ENCODE results near the gene HOXC4.
A peak's percentile ranks its signal among the peaks of the same experiment; 100 is the strongest.

HOXC4 gene

GRCh38 chr12:54033980-54034784 lies 19.5 kb upstream of the HOXC4 start:
- Histone ChIP-seq H3K27me3 (ENCODE audit: control insufficient read depth, insufficient read depth, low read length) (peaks cover 63% of the 10 kb centered on the region), H3K36me3 (ENCODE audit: control insufficient read depth, insufficient read depth, low read length) (no peaks in the 10 kb centered on the region), H3K4me3 (ENCODE audit: low read length) (no peak overlapping the region), H3K9me3 (ENCODE audit: control insufficient read depth, low read length) (no peaks in the 10 kb centered on the region), H3K9ac (ENCODE audit: low read length) (peak overlapping the region; percentile 42), H3K4me1 (ENCODE audit: control insufficient read depth, insufficient read depth, low read length) (peaks cover 23% of the 10 kb centered on the region)

GRCh38 chr12:54034785-54035310 lies 18.8 kb upstream of the HOXC4 start:
- H3K9me3 ChIP-seq (ENCODE audit: control insufficient read depth, low read length) = no peaks in the 10 kb centered on the region
- H3K9ac ChIP-seq (ENCODE audit: low read length) = no peak overlapping the region
- H3K4me3 ChIP-seq (ENCODE audit: low read length) = no peak overlapping the region
- H3K4me1 ChIP-seq (ENCODE audit: control insufficient read depth, insufficient read depth, low read length) = peaks cover 30% of the 10 kb centered on the region
- peaks cover 63% of the 10 kb centered on the region for H3K27me3 ChIP-seq (ENCODE audit: control insufficient read depth, insufficient read depth, low read length)
- no peaks in the 10 kb centered on the region for H3K36me3 ChIP-seq (ENCODE audit: control insufficient read depth, insufficient read depth, low read length)

- Histone ChIP-seq H3K4me1 (ENCODE audit: control insufficient read depth, insufficient read depth, low read length) (peaks cover 33% of the 10 kb centered on the region), H3K4me3 (ENCODE audit: low read length) (no peak overlapping the region), H3K27me3 (ENCODE audit: control insufficient read depth, insufficient read depth, low read length) (peaks cover 59% of the 10 kb centered on the region), H3K9me3 (ENCODE audit: control insufficient read depth, low read length) (no peaks in the 10 kb centered on the region), H3K9ac (ENCODE audit: low read length) (no peak overlapping the region), H3K36me3 (ENCODE audit: control insufficient read depth, insufficient read depth, low read length) (no peaks in the 10 kb centered on the region)
Observed at GRCh38 chr12:54035568-54036264, 17.9 kb upstream of the HOXC4 start.

- H3K9me3 ChIP-seq (ENCODE audit: control insufficient read depth, low read length) = no peaks in the 10 kb centered on the region
- H3K4me3 ChIP-seq (ENCODE audit: low read length) = no peak overlapping the region
- no peak overlapping the region for H3K9ac ChIP-seq (ENCODE audit: low read length)
- H3K4me1 ChIP-seq (ENCODE audit: control insufficient read depth, insufficient read depth, low read length) = peaks cover 33% of the 10 kb centered on the region
- no peaks in the 10 kb centered on the region for H3K36me3 ChIP-seq (ENCODE audit: control insufficient read depth, insufficient read depth, low read length)
- H3K27me3 ChIP-seq (ENCODE audit: control insufficient read depth, insufficient read depth, low read length) = peaks cover 48% of the 10 kb centered on the region
Observed at GRCh38 chr12:54036620-54037359, 16.8 kb upstream of the HOXC4 start.

GRCh38 chr12:54037360-54038283 lies 16.0 kb upstream of the HOXC4 start:
- Histone ChIP-seq H3K27me3 (ENCODE audit: control insufficient read depth, insufficient read depth, low read length) (peaks cover 42% of the 10 kb centered on the region), H3K4me3 (ENCODE audit: low read length) (no peak overlapping the region), H3K9me3 (ENCODE audit: control insufficient read depth, low read length) (no peaks in the 10 kb centered on the region), H3K4me1 (ENCODE audit: control insufficient read depth, insufficient read depth, low read length) (peaks cover 33% of the 10 kb centered on the region), H3K9ac (ENCODE audit: low read length) (no peak overlapping the region), H3K36me3 (ENCODE audit: control insufficient read depth, insufficient read depth, low read length) (no peaks in the 10 kb centered on the region)

- Histone ChIP-seq H3K9ac (ENCODE audit: low read length) (no peak overlapping the region), H3K4me3 (ENCODE audit: low read length) (no peak overlapping the region), H3K36me3 (ENCODE audit: control insufficient read depth, insufficient read depth, low read length) (no peaks in the 10 kb centered on the region), H3K9me3 (ENCODE audit: control insufficient read depth, low read length) (no peaks in the 10 kb centered on the region), H3K27me3 (ENCODE audit: control insufficient read depth, insufficient read depth, low read length) (peaks cover 42% of the 10 kb centered on the region), H3K4me1 (ENCODE audit: control insufficient read depth, insufficient read depth, low read length) (peaks cover 26% of the 10 kb centered on the region)
Observed at GRCh38 chr12:54038284-54038870, 15.3 kb upstream of the HOXC4 start.

- Histone ChIP-seq H3K9me3 (ENCODE audit: control insufficient read depth, low read length) (no peaks in the 10 kb centered on the region), H3K9ac (ENCODE audit: low read length) (no peak overlapping the region), H3K4me1 (ENCODE audit: control insufficient read depth, insufficient read depth, low read length) (peaks cover 22% of the 10 kb centered on the region), H3K36me3 (ENCODE audit: control insufficient read depth, insufficient read depth, low read length) (no peaks in the 10 kb centered on the region), H3K4me3 (ENCODE audit: low read length) (no peak overlapping the region), H3K27me3 (ENCODE audit: control insufficient read depth, insufficient read depth, low read length) (peaks cover 39% of the 10 kb centered on the region)
Observed at GRCh38 chr12:54038871-54039414, 14.7 kb upstream of the HOXC4 start.

GRCh38 chr12:54039417-54040147 lies 14.1 kb upstream of the HOXC4 start:
- Histone ChIP-seq H3K36me3 (ENCODE audit: control insufficient read depth, insufficient read depth, low read length) (no peaks in the 10 kb centered on the region), H3K4me3 (ENCODE audit: low read length) (no peak overlapping the region), H3K9me3 (ENCODE audit: control insufficient read depth, low read length) (no peaks in the 10 kb centered on the region), H3K27me3 (ENCODE audit: control insufficient read depth, insufficient read depth, low read length) (peaks cover 35% of the 10 kb centered on the region), H3K9ac (ENCODE audit: low read length) (no peak overlapping the region), H3K4me1 (ENCODE audit: control insufficient read depth, insufficient read depth, low read length) (peaks cover 18% of the 10 kb centered on the region)

GRCh38 chr12:54040148-54040494 lies 13.5 kb upstream of the HOXC4 start:
- peaks cover 18% of the 10 kb centered on the region for H3K4me1 ChIP-seq (ENCODE audit: control insufficient read depth, insufficient read depth, low read length)
- no peaks in the 10 kb centered on the region for H3K9me3 ChIP-seq (ENCODE audit: control insufficient read depth, low read length)
- H3K36me3 ChIP-seq (ENCODE audit: control insufficient read depth, insufficient read depth, low read length) = no peaks in the 10 kb centered on the region
- no peak overlapping the region for H3K4me3 ChIP-seq (ENCODE audit: low read length)
- H3K9ac ChIP-seq (ENCODE audit: low read length) = no peak overlapping the region
- peaks cover 36% of the 10 kb centered on the region for H3K27me3 ChIP-seq (ENCODE audit: control insufficient read depth, insufficient read depth, low read length)

- H3K27me3 ChIP-seq (ENCODE audit: control insufficient read depth, insufficient read depth, low read length) = peaks cover 40% of the 10 kb centered on the region
- H3K9me3 ChIP-seq (ENCODE audit: control insufficient read depth, low read length) = no peaks in the 10 kb centered on the region
- no peak overlapping the region for H3K4me3 ChIP-seq (ENCODE audit: low read length)
- no peak overlapping the region for H3K9ac ChIP-seq (ENCODE audit: low read length)
- H3K36me3 ChIP-seq (ENCODE audit: control insufficient read depth, insufficient read depth, low read length) = no peaks in the 10 kb centered on the region
- peaks cover 18% of the 10 kb centered on the region for H3K4me1 ChIP-seq (ENCODE audit: control insufficient read depth, insufficient read depth, low read length)
Observed at GRCh38 chr12:54040648-54041047, 13.0 kb upstream of the HOXC4 start.
